ENCODE results near the gene ATP8B1. TPM values are rescaled to one million over a fixed set of nuclear protein-coding genes. Genes with fewer than 3 reads are reported as not detected.

Gene ATP8B1
- total RNA-seq, 1 experiment from 2014 or later: 5.6 TPM

DNA sequence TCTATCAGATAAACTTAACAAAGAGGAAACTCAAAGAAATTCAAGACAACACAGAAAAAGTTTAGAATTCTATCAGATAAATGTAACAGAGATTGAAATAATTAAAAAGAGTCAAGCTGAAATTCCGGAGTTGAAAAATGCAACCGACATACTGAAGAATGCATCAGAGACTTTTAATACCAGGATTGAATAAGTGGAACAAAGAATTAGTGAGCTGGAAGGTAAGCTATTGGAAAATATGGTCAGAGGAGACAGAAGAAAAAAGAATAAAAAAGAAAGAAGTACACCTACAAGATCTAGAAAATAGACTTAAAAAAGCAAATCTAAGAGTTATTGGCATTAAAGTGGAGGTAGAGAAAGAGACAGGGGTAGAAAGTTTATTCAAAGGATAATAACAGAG, 88.0 kb downstream of the ATP8B1 start:
- POLR2A ChIA-PET: no interaction called here
- H3K4me3 Mint-ChIP-seq: no peak overlapping the region
- TF ChIP-seq TEAD4 (CRISPR knock-in tag; IDR thresholded peaks at IDR 0.05) (no peak), CTCF (IDR thresholded peaks at IDR 0.05) (no peak), ZNF423 (CRISPR knock-in tag; IDR thresholded peaks at IDR 0.05) (no peak), GTF2I (CRISPR knock-in tag; conservative IDR thresholded peaks at IDR 0.05) (no peak), MLX (CRISPR knock-in tag; IDR thresholded peaks at IDR 0.05) (no peak), ZNF138 (CRISPR knock-in tag; conservative IDR thresholded peaks at IDR 0.05) (no peak), SOX15 (CRISPR knock-in tag; IDR thresholded peaks at IDR 0.05) (no peak), ZNF416 (CRISPR knock-in tag; IDR thresholded peaks at IDR 0.05) (no peak), JUN (CRISPR knock-in tag; IDR thresholded peaks at IDR 0.05) (no peak), RELA (CRISPR knock-in tag; IDR thresholded peaks at IDR 0.05; ENCODE audit: borderline replicate concordance) (no peak), PRRX2 (CRISPR knock-in tag; IDR thresholded peaks at IDR 0.05) (no peak)
- no peak overlapping the region for H3K27ac Mint-ChIP-seq
- H3K36me3 Mint-ChIP-seq: peaks cover 24% of the 10 kb centered on the region
- ATAC-seq (no peak), DNase-seq (ENCODE audit: low spot score) (no peak)
- peaks cover 3% of the 10 kb centered on the region; the same call in 1 of the 2 replicates for H3K27me3 Mint-ChIP-seq (ENCODE audit: low read depth)
- peaks cover 35% of the 10 kb centered on the region for H3K9me3 Mint-ChIP-seq
- CTCF ChIA-PET: no interaction called here
- H3K4me1 Mint-ChIP-seq: peaks cover 13% of the 10 kb centered on the region

DNA sequence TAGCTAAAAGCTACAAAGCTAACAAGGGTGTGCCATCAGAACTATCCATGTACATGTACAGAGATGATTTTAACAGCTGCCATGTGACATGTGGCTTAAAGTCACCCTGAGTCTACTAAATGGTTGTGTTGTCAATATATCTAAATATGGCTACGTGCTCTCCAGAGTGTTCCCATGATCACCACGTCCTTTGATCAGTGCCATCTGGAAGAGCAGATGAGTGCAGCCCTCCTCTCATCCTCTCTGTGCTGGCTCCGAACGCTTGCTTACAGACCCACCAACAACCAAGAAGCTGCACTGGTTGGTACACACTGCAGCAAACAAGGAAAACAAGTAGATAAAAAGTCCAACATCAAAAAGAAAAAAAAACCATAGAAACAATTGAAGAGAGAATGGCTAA, 92.9 kb downstream of the ATP8B1 start:
- ChIA-PET POLR2A (no interaction called here), CTCF (interaction anchor here (1.5 kb wide), 1 partner anchor 172 kb away, joined by 3 read pairs; no protein-coding TSS in a partner anchor)
- Mint-ChIP-seq H3K27me3 (ENCODE audit: low read depth) (no peaks in the 10 kb centered on the region), H3K4me3 (no peak overlapping the region), H3K36me3 (peaks cover 2% of the 10 kb centered on the region), H3K27ac (no peak overlapping the region), H3K9me3 (peaks cover 6% of the 10 kb centered on the region), H3K4me1 (peaks cover 12% of the 10 kb centered on the region)
- TF ChIP-seq USF1 (CRISPR knock-in tag; IDR thresholded peaks at IDR 0.05): no peak
- TF ChIP-seq ZMAT4 (CRISPR knock-in tag; IDR thresholded peaks at IDR 0.05): no peak
- TF ChIP-seq, protein P1, sequence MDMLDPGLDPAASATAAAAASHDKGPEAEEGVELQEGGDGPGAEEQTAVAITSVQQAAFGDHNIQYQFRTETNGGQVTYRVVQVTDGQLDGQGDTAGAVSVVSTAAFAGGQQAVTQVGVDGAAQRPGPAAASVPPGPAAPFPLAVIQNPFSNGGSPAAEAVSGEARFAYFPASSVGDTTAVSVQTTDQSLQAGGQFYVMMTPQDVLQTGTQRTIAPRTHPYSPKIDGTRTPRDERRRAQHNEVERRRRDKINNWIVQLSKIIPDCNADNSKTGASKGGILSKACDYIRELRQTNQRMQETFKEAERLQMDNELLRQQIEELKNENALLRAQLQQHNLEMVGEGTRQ (CRISPR knock-in tag; IDR thresholded peaks at IDR 0.05): no peak
- TF ChIP-seq ELF4 (CRISPR knock-in tag; IDR thresholded peaks at IDR 0.05; ENCODE audit: low read depth): no peak
- TF ChIP-seq ATF1 (CRISPR knock-in tag; IDR thresholded peaks at IDR 0.05): no peak
- no peak for TF ChIP-seq ESRRA (CRISPR knock-in tag; IDR thresholded peaks at IDR 0.05; ENCODE audit: borderline replicate concordance)
- TF ChIP-seq, protein P2, sequence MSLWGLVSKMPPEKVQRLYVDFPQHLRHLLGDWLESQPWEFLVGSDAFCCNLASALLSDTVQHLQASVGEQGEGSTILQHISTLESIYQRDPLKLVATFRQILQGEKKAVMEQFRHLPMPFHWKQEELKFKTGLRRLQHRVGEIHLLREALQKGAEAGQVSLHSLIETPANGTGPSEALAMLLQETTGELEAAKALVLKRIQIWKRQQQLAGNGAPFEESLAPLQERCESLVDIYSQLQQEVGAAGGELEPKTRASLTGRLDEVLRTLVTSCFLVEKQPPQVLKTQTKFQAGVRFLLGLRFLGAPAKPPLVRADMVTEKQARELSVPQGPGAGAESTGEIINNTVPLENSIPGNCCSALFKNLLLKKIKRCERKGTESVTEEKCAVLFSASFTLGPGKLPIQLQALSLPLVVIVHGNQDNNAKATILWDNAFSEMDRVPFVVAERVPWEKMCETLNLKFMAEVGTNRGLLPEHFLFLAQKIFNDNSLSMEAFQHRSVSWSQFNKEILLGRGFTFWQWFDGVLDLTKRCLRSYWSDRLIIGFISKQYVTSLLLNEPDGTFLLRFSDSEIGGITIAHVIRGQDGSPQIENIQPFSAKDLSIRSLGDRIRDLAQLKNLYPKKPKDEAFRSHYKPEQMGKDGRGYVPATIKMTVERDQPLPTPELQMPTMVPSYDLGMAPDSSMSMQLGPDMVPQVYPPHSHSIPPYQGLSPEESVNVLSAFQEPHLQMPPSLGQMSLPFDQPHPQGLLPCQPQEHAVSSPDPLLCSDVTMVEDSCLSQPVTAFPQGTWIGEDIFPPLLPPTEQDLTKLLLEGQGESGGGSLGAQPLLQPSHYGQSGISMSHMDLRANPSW (CRISPR knock-in tag; conservative IDR thresholded peaks at IDR 0.05; ENCODE audit: low read depth): no peak
- no peak for TF ChIP-seq EMX1 (CRISPR knock-in tag; IDR thresholded peaks at IDR 0.05)
- ATAC-seq (no peak), DNase-seq (ENCODE audit: low spot score) (no peak)
